Measurements from ENCODE around the gene GAGE12J.

GRCh38 chrX:49316085-49316484, 5.8 kb upstream of the GAGE12J start:
- TF ChIP-seq CTCF (conservative IDR thresholded peaks at IDR 0.05) (no peak), EZH2 (IDR thresholded peaks at IDR 0.05; ENCODE audit: low read depth) (no peak)
